Stimulated activated naive CD4-positive, alpha-beta T cell treated with Interleukin-2 at 50 U/mL for 16 hours (primary cell): ENCODE measurements around the gene MSH3.
A peak's percentile ranks its signal among the peaks of the same experiment; 100 is the strongest.
"Not testable (repeated sequence)": the region's sequence is repeated elsewhere in the genome, so short reads cannot be mapped to it uniquely, and the experiment has no call there.

Experiments used
- DNase-seq: peaks from one replicate; lab custom pipeline; 2025; lab: John Stamatoyannopoulos, UW

The MSH3 gene

GRCh38 chr5:80706835-80707447 lies 52.5 kb downstream of the MSH3 start:
- DNase-seq: no peak

GRCh38 chr5:80707645-80708044 lies 53.2 kb downstream of the MSH3 start:
- no peak for DNase-seq

GRCh38 chr5:80711216-80711615 lies 56.8 kb downstream of the MSH3 start:
- DNase-seq: no peak

GRCh38 chr5:80711938-80712337 lies 57.5 kb downstream of the MSH3 start:
- DNase-seq: no peak

GRCh38 chr5:80712919-80713318 lies 58.5 kb downstream of the MSH3 start:
- DNase-seq: no peak

- no peak for DNase-seq
These were observed 59.2 kb downstream of the MSH3 start for GRCh38 chr5:80713631-80714030.

- no peak for DNase-seq
These were observed 60.3 kb downstream of the MSH3 start for GRCh38 chr5:80714570-80715298.

- DNase-seq: no peak
These were observed 61.4 kb downstream of the MSH3 start for GRCh38 chr5:80715887-80716286.

GRCh38 chr5:80720181-80720580 lies 65.7 kb downstream of the MSH3 start:
- DNase-seq: no peak

GRCh38 chr5:80722916-80723315 lies 68.5 kb downstream of the MSH3 start:
- DNase-seq: no peak

- DNase-seq: no peak
These were observed 71.0 kb downstream of the MSH3 start for GRCh38 chr5:80725446-80725845.

- DNase-seq: no peak
These were observed 82.3 kb downstream of the MSH3 start for GRCh38 chr5:80736730-80737129.

GRCh38 chr5:80738466-80738865 lies 84.0 kb downstream of the MSH3 start:
- DNase-seq: no peak

GRCh38 chr5:80739057-80739456 lies 84.6 kb downstream of the MSH3 start:
- no peak for DNase-seq

- no peak for DNase-seq
These were observed 85.0 kb downstream of the MSH3 start for GRCh38 chr5:80739496-80739895.

GRCh38 chr5:80739898-80740297 lies 85.4 kb downstream of the MSH3 start:
- no peak for DNase-seq

- not testable (repeated sequence) for DNase-seq
These were observed 86.0 kb downstream of the MSH3 start for GRCh38 chr5:80740488-80740887.

- no peak for DNase-seq
These were observed 86.5 kb downstream of the MSH3 start for GRCh38 chr5:80740999-80741398.

- no peak for DNase-seq
These were observed 89.7 kb downstream of the MSH3 start for GRCh38 chr5:80744149-80744548.

GRCh38 chr5:80745490-80745889 lies 91.0 kb downstream of the MSH3 start:
- DNase-seq: no peak

GRCh38 chr5:80747922-80748321 lies 93.5 kb downstream of the MSH3 start:
- no peak for DNase-seq

GRCh38 chr5:80752427-80752826 lies 98.0 kb downstream of the MSH3 start:
- DNase-seq: no peak

- DNase-seq: no peak
These were observed 99.3 kb downstream of the MSH3 start for GRCh38 chr5:80753712-80754111.

- DNase-seq: peak; percentile 24
These were observed 100.4 kb downstream of the MSH3 start for GRCh38 chr5:80754900-80755299.
